Activated CD8-positive, alpha-beta memory T cell treated with anti-CD3 and anti-CD28 coated beads, Interleukin-2, amount 50 U/mL, for 24 hours (primary cell): ENCODE results near the gene MACROD1.

Source experiments
- DNase-seq: peaks from one replicate; pipeline ENCODE4 v3.0.0-alpha.2; 2020; ENCODE audit errors: extremely low read depth

The MACROD1 gene

GRCh38 chr11:63961608-63962412 is 204.1 kb downstream of the MACROD1 start:
- DNase-seq, result no peak

DNA sequence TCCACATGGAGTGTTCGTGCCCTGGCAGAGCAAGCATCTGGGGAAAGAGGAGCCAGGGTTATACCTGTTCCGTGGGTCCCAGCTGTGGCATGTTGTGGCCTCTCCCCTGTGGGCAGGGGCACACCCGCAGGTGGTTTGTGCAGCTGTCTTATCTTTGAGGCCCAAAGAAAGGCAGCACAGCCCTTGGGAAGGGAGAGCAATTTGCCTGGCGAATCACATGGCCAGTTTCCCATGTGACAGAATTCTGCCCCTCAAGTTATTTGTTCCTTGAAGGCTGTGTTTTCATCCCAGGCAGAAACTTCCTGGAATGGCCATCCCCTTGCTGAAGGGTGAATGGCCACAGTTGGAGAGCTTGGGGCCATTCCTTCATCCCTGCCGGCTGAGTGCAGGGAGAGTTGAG is 207.9 kb downstream of the MACROD1 start:
- no peak for DNase-seq

DNA sequence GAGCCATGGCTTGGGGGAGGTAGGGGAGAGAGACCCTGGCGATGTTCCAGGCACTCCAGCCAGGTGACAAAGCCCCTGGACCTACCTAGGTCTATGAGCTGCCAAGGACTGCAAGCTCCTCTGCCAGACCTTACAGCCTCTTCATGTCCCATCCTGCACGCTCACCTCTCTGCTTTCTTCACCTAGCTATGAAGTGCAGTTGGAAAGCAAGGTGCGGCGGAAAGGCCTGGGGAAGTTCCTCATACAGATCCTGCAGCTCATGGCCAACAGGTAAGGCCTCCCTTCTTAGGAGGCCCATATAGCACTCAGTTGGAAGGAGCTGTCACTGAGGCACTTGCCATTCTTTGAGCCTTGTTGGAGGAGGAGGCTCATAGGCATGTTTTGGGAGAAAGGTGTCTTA is 213.3 kb downstream of the MACROD1 start:
- DNase-seq, result no peak

DNA sequence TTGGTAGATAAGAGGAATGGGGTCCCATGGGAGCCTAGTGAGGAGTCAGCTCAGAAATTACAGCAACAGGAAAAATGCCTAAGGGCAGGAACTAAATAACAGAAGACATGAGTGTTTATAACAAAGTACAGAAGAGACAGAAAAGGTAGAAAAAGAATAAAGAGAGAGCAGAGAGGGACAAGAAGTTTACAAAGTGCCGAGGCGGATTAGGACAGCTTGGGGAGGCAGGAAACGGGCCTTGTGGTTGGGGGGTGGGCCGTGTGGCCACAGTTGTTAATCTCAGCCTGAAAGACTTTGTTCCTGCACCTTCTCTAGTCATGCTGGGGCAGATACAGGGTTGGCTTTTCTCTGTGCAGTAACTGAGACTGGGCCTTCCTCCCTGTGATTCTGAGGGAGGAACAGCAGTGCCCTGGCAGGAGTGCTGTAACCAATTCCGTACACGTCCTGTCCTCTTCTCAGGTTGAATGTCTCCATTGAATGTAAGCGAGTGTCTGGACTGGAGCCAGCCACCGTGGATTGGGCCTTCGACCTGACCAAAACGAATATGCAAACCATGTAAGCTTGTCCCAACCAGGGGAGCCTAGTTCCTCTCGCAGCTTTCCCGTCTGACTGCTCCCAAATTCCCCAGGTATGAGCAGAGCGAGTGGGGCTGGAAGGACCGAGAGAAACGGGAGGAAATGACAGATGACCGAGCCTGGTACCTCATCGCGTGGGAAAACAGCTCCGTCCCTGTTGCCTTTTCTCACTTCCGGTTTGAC is 214.0 kb downstream of the MACROD1 start:
- DNase-seq, result no peak
